ENCODE results near the gene SARNP.
A peak's percentile ranks its signal among the peaks of the same experiment; 100 is the strongest.

DNA sequence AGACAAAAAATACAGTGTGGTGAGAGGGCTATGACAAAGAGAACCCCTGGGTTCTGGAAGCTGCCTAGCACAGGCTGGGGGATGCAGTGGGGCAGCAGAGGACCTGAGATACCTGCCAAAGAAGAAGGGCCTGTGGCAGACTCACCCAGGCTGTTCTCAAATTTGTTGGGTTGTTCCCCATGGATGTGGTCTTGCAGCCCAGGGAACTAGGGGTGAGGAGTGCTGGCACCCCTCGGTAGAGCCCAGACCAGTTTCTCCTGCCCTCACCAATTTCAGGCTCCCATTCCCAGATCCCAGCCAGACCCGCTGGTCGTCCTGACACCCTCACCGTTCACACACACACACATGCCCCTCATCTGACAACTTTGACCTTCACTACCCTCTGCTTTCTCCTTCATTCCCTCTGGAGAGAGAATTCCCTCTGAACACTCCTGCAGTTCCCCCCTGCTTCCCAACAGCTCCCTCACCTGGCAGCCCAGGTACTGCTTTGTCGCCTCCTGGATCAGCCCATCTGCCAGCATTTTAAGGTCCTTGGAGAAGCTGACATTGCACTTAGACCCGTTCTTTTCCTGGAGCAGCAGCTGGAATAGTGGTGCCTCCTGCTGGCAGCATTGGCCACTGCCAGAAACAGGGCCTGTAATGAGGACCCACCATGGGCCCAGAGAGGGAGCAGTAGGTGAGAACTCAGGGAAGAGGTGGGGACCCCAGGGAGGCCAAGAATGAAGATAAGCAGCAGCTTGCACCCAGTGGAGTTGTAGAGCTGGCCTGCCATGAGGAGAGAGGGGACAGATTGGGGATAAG is 80.5 kb downstream of the SARNP start:
- no peak for TF ChIP-seq DMBX1 (CRISPR knock-in tag; IDR thresholded peaks at IDR 0.05; ENCODE audit: borderline replicate concordance)
- TF ChIP-seq, protein P1, sequence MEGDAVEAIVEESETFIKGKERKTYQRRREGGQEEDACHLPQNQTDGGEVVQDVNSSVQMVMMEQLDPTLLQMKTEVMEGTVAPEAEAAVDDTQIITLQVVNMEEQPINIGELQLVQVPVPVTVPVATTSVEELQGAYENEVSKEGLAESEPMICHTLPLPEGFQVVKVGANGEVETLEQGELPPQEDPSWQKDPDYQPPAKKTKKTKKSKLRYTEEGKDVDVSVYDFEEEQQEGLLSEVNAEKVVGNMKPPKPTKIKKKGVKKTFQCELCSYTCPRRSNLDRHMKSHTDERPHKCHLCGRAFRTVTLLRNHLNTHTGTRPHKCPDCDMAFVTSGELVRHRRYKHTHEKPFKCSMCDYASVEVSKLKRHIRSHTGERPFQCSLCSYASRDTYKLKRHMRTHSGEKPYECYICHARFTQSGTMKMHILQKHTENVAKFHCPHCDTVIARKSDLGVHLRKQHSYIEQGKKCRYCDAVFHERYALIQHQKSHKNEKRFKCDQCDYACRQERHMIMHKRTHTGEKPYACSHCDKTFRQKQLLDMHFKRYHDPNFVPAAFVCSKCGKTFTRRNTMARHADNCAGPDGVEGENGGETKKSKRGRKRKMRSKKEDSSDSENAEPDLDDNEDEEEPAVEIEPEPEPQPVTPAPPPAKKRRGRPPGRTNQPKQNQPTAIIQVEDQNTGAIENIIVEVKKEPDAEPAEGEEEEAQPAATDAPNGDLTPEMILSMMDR (IDR thresholded peaks at IDR 0.05 in 2 of 3, conservative IDR thresholded peaks at IDR 0.05 in 1 of 3; ENCODE audit: insufficient read depth in 2 of 3, low read depth in 1 of 3, low read length in 3 of 3), result peak; percentile 89 to 98 (median 96)
- no peak for TF ChIP-seq ZZZ3 (IDR thresholded peaks at IDR 0.05)
- no peak for TF ChIP-seq POLR2A (conservative IDR thresholded peaks at IDR 0.05)
- no peak for TF ChIP-seq NFE2L1 (tag; IDR thresholded peaks at IDR 0.05; ENCODE audit: borderline replicate concordance, low read depth)
- TF ChIP-seq STAG1 (CRISPR knock-in tag; IDR thresholded peaks at IDR 0.05; ENCODE audit: borderline replicate concordance), result peak; percentile 35; the same call in 1 of the 2 replicates
- TF ChIP-seq ZNF77 (CRISPR knock-in tag; IDR thresholded peaks at IDR 0.05), result no peak
- TF ChIP-seq POLR2AphosphoS5 (IDR thresholded peaks at IDR 0.05; ENCODE audit: control insufficient read depth, insufficient read depth, low read depth, low read length), result no peak
- peak; percentile 53; the same call in 1 of the 2 replicates for TF ChIP-seq MTA3 (IDR thresholded peaks at IDR 0.05; ENCODE audit: borderline replicate concordance)
- TF ChIP-seq FOXP1 (CRISPR knock-in tag; IDR thresholded peaks at IDR 0.05), result no peak
- TF ChIP-seq ZNF347 (CRISPR knock-in tag; IDR thresholded peaks at IDR 0.05; ENCODE audit: low read depth), result no peak
- peak; percentile 21; the same call in 1 of the 2 replicates for TF ChIP-seq MYC (IDR thresholded peaks at IDR 0.05; ENCODE audit: low read depth, low read length)
- TF ChIP-seq MYC (CRISPR knock-in tag; IDR thresholded peaks at IDR 0.05; ENCODE audit: borderline replicate concordance, low read depth), result no peak

Measured in K562 (cell line).